HCT116 (cell line): Measurements from ENCODE around the gene UAP1. TPM values are rescaled to one million over a fixed set of nuclear protein-coding genes. Genes with fewer than 3 reads are reported as not detected.

ENCODE experiments used
- ATAC-seq: fragments of 200-7000 bp; cut with Tn5 transposase; 2 replicates; pipeline ENCODE4 v1.9.1; 2020; ENCODE audit warnings: mild to moderate bottlenecking, moderate library complexity
- BruUV-seq: library from RNA; stranded (reverse); fragments of 400-500 nt; replicated peaks from 2 replicates; lab custom pipeline; 2021; lab: Mats Ljungman, UMichigan
- CTCF ChIA-PET: fragments of 300-600 bp; sonication (Branson Sonifier 250); formaldehyde crosslinking; loops from one replicate; lab custom pipeline; 2021; ENCODE audit warnings: antibody characterized with exemption; lab: Charles Lee
- POLR2A ChIA-PET: fragments of 300-600, 350-600 bp; sonication (Branson Sonifier 250); formaldehyde crosslinking; loops from one replicate; lab custom pipeline; 2021; ENCODE audit warnings: antibody characterized with exemption; lab: Charles Lee
- RAD21 ChIA-PET, 2 experiments: fragments of 300-600 bp; sonication (Branson Sonifier 250); formaldehyde crosslinking; loops; one replicate each; lab custom pipeline; 2023; ENCODE audit warnings: low total read pairs in 2 of 2; ENCODE audit not compliant: uncharacterized antibody in 2 of 2, unreplicated experiment in 2 of 2, low non-redundant PET in 1 of 2; lab: Charles Lee
- DNase-seq: peaks from one replicate; pipeline ENCODE4 v3.0.0-alpha.2; 2010; ENCODE audit warnings: low read depth, low spot score
- H2AFZ ChIP-seq: fragments of 200-600 bp; shearing (Covaris generic), sonication (generic); 2 replicates; pipeline ENCODE4 v1.6.1; 2017; ENCODE audit warnings: low read depth, mixed run types, mixed read lengths, antibody characterized with exemption, low read length; ENCODE audit not compliant: poor library complexity, severe bottlenecking
- H3K27ac ChIP-seq: 2 replicates; pipeline ENCODE4 v1.5.1; 2012; ENCODE audit warnings: low read depth, low read length
- H3K27me3 ChIP-seq: fragments of 200-600 bp; sonication (generic); 2 replicates; pipeline ENCODE4 v1.6.1; 2016; ENCODE audit warnings: mixed run types, low read length, mixed read lengths; ENCODE audit not compliant: insufficient read depth
- H3K36me3 ChIP-seq, 2 experiments: fragments of 200-500 bp in 1 of 2; fragments of 200-600 bp in 1 of 2; sonication (Bioruptor generic) in 1 of 2; sonication (generic) in 1 of 2; 2 replicates each; pipeline versions ENCODE4 v1.5.1 to v1.6.1; 2014 to 2016; ENCODE audit warnings: low read length in 2 of 2, inconsistent platforms in 1 of 2, mixed read lengths in 1 of 2, mixed run types in 1 of 2; ENCODE audit not compliant: insufficient read depth in 2 of 2, control insufficient read depth in 1 of 2
- H3K4me1 ChIP-seq, 2 experiments: fragments of 200-600 bp in 1 of 2; sonication (generic) in 1 of 2; 2 replicates each; pipeline versions ENCODE4 v1.5.1 to v1.6.1; 2012 to 2017; ENCODE audit warnings: low read length in 2 of 2, inconsistent platforms in 1 of 2, mild to moderate bottlenecking in 1 of 2, mixed read lengths in 1 of 2, mixed run types in 1 of 2, moderate library complexity in 1 of 2; ENCODE audit not compliant: insufficient read depth in 2 of 2, control insufficient read depth in 1 of 2
- H3K4me2 ChIP-seq: fragments of 200-600 bp; sonication (generic); 2 replicates; pipeline ENCODE4 v1.6.1; 2017; ENCODE audit warnings: mixed run types, low read length, mixed read lengths
- H3K4me3 ChIP-seq, 2 experiments: fragments of 200-600 bp in 1 of 2; sonication (generic) in 1 of 2; replicated peaks in 1 of 2; 2 replicates each; pipeline ENCODE4 v1.5.1; 2011 to 2016; ENCODE audit warnings: low read length in 2 of 2, control low read depth in 1 of 2, low read depth in 1 of 2, mild to moderate bottlenecking in 1 of 2, mixed read lengths in 1 of 2, mixed run types in 1 of 2
- H3K79me2 ChIP-seq: fragments of 200-600 bp; sonication (generic); 2 replicates; pipeline ENCODE4 v1.6.1; 2017; ENCODE audit warnings: mild to moderate bottlenecking, mixed run types, low read length, moderate library complexity, mixed read lengths; ENCODE audit not compliant: insufficient read depth
- H3K9ac ChIP-seq: fragments of 200-600 bp; sonication (generic); 2 replicates; pipeline ENCODE4 v1.6.1; 2016; ENCODE audit warnings: low read length, mixed read lengths
- H3K9me2 ChIP-seq: fragments of 200-600 bp; sonication (generic), shearing (Covaris generic); 2 replicates; pipeline ENCODE4 v1.6.1; 2017; ENCODE audit warnings: mixed run types, mild to moderate bottlenecking, moderate library complexity; ENCODE audit not compliant: insufficient read depth
- H3K9me3 ChIP-seq, 2 experiments: fragments of 200-500 bp in 1 of 2; fragments of 200-600 bp in 1 of 2; sonication (Bioruptor generic) in 1 of 2; sonication (generic) in 1 of 2; 2 replicates each; pipeline ENCODE4 v1.6.1; 2014 to 2017; ENCODE audit warnings: low read length in 2 of 2, mixed read lengths in 2 of 2, inconsistent platforms in 1 of 2, low read depth in 1 of 2, mild to moderate bottlenecking in 1 of 2, mixed run types in 1 of 2, moderate library complexity in 1 of 2; ENCODE audit not compliant: control insufficient read depth in 1 of 2, insufficient read depth in 1 of 2
- H4K20me1 ChIP-seq: fragments of 200-600 bp; sonication (generic), shearing (Covaris generic); 2 replicates; pipeline ENCODE4 v1.6.1; 2017; ENCODE audit warnings: mixed run types, mild to moderate bottlenecking, moderate library complexity; ENCODE audit not compliant: insufficient read depth
- EGR1 ChIP-seq: IDR thresholded peaks from 2 replicates; pipeline ENCODE4 v1.6.1; 2012; ENCODE audit warnings: low read depth
- POLR2A ChIP-seq: IDR thresholded peaks from 2 replicates; pipeline ENCODE4 v1.7.0; 2011; ENCODE audit warnings: borderline replicate concordance; ENCODE audit not compliant: insufficient read depth, insufficient read length; ENCODE audit errors: extremely low read depth
- SIN3A ChIP-seq: IDR thresholded peaks from 2 replicates; pipeline ENCODE4 v1.6.1; 2012; ENCODE audit warnings: low read depth
- TCF7L2 ChIP-seq: IDR thresholded peaks from 2 replicates; pipeline ENCODE4 v1.7.0; 2011; ENCODE audit warnings: borderline replicate concordance, inconsistent platforms; ENCODE audit not compliant: insufficient read depth, insufficient read length; ENCODE audit errors: extremely low read depth
- YY1 ChIP-seq: IDR thresholded peaks from 2 replicates; pipeline ENCODE4 v1.6.1; 2011; ENCODE audit warnings: low read length, low read depth, moderate library complexity, mild to moderate bottlenecking; ENCODE audit not compliant: insufficient replicate concordance; ENCODE audit errors: extremely low read depth
- ZFX ChIP-seq: fragments of 450-650 bp; IDR thresholded peaks from 2 replicates; pipeline ENCODE4 v1.6.1; 2017
- intact Hi-C: fragments of 100-400 bp; cut with micrococcal nuclease; formaldehyde crosslinking; loops from 2 replicates; pipeline ENCODE4 v1.10.0; 2022
- total RNA-seq: library from RNA; stranded (reverse); gene quantifications from one replicate; pipeline ENCODE4 v1.2.1, GENCODE V29; 2021; ENCODE audit not compliant: unreplicated experiment
- TF ChIP-seq, protein P1 (sequence below): IDR thresholded peaks from 2 replicates; pipeline ENCODE4 v1.6.1; 2012; ENCODE audit warnings: low read depth
- TF ChIP-seq, protein P2 (sequence below), 3 experiments: fragments of 200-600 bp in 1 of 3; sonication (generic) in 1 of 3; IDR thresholded peaks in 2 of 3; conservative IDR thresholded peaks in 1 of 3; 2 replicates each; pipeline ENCODE4 v1.5.1; 2012 to 2017; ENCODE audit warnings: low read depth in 2 of 3, low read length in 2 of 3, antibody characterized with exemption in 1 of 3, borderline replicate concordance in 1 of 3, control low read depth in 1 of 3, mild to moderate bottlenecking in 1 of 3, mixed read lengths in 1 of 3, mixed run types in 1 of 3, moderate library complexity in 1 of 3; ENCODE audit not compliant: insufficient read depth in 1 of 3
- TF ChIP-seq, protein P3 (sequence below): IDR thresholded peaks from 2 replicates; pipeline ENCODE4 v1.6.1; 2011; ENCODE audit warnings: mild to moderate bottlenecking, low read length, moderate library complexity; ENCODE audit not compliant: insufficient replicate concordance; ENCODE audit errors: extremely low read depth
- TF ChIP-seq, protein P4 (sequence below): IDR thresholded peaks from 2 replicates; pipeline ENCODE4 v1.6.1; 2012

Gene UAP1
- total RNA-seq, 1 experiment from 2014 or later = 51.4 TPM

DNA sequence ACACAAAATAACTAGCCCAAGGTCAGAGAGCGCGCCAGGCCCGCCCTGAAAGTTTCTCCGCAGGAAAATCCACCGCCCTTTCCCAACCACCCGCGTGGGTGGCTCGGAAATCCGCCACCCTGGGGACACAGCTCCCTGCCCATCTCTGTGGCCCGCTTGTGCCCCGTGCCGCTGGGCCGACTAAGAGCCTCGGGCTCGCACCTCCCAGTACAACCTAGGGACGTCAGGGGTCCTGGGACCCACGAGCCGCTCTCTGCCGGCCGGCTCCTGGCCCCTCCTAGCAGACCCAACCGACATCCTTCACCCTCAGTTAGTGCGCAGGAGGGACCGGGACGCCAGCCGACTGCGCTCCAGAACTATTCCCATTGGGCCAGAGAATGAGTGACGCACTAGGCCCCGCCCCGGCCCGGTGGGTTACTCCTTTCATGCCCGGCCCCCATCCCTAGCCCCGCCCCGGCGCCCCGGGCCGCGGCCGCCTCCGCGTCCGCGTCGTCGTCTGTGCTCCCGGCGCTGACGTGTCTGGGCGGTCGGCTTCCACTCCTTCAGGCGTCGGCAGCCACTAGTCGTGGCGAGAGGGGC lies 396 bp upstream of the UAP1 start (continued):
- TF ChIP-seq, protein P1, sequence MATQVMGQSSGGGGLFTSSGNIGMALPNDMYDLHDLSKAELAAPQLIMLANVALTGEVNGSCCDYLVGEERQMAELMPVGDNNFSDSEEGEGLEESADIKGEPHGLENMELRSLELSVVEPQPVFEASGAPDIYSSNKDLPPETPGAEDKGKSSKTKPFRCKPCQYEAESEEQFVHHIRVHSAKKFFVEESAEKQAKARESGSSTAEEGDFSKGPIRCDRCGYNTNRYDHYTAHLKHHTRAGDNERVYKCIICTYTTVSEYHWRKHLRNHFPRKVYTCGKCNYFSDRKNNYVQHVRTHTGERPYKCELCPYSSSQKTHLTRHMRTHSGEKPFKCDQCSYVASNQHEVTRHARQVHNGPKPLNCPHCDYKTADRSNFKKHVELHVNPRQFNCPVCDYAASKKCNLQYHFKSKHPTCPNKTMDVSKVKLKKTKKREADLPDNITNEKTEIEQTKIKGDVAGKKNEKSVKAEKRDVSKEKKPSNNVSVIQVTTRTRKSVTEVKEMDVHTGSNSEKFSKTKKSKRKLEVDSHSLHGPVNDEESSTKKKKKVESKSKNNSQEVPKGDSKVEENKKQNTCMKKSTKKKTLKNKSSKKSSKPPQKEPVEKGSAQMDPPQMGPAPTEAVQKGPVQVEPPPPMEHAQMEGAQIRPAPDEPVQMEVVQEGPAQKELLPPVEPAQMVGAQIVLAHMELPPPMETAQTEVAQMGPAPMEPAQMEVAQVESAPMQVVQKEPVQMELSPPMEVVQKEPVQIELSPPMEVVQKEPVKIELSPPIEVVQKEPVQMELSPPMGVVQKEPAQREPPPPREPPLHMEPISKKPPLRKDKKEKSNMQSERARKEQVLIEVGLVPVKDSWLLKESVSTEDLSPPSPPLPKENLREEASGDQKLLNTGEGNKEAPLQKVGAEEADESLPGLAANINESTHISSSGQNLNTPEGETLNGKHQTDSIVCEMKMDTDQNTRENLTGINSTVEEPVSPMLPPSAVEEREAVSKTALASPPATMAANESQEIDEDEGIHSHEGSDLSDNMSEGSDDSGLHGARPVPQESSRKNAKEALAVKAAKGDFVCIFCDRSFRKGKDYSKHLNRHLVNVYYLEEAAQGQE = no peak
- TF ChIP-seq SIN3A = peak; percentile 64
- TF ChIP-seq, all 23 proteins: peak for 5

DNA sequence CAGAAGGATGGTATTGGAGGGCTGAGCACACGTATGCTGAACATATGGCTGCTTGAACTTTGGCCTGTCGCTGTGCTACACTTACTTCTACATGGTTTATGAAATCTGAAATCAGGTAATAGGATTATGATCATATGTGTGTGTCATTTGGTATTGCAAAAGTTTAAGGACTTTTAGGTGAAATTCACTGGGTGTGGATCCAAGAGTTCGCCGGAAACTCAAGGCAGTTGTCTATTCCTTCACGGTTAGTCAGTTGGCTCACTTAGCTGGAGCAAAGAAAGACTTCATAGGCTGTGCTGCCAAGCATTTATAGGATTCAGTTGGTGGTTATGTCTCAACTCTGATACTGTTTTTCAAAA lies 927 bp downstream of the UAP1 start:
- H3K27ac ChIP-seq = no peak overlapping the region
- peak overlapping the region; percentile 95 for H3K4me2 ChIP-seq
- CTCF ChIA-PET = no interaction called here
- H3K9me3 ChIP-seq = no peaks in the 10 kb centered on the region
- H3K79me2 ChIP-seq = peaks cover 56% of the 10 kb centered on the region
- RAD21 ChIA-PET = no interaction called here
- peaks cover 3% of the 10 kb centered on the region; the same call in 1 of the 2 replicates for H4K20me1 ChIP-seq
- BruUV-seq = TSS peak; percentile 66
- ATAC-seq = no peak
- TF ChIP-seq SIN3A = no peak
- no peak for TF ChIP-seq EGR1
- TF ChIP-seq POLR2A = no peak
- no peak for TF ChIP-seq TCF7L2
- TF ChIP-seq YY1 = no peak
- TF ChIP-seq, protein P2, sequence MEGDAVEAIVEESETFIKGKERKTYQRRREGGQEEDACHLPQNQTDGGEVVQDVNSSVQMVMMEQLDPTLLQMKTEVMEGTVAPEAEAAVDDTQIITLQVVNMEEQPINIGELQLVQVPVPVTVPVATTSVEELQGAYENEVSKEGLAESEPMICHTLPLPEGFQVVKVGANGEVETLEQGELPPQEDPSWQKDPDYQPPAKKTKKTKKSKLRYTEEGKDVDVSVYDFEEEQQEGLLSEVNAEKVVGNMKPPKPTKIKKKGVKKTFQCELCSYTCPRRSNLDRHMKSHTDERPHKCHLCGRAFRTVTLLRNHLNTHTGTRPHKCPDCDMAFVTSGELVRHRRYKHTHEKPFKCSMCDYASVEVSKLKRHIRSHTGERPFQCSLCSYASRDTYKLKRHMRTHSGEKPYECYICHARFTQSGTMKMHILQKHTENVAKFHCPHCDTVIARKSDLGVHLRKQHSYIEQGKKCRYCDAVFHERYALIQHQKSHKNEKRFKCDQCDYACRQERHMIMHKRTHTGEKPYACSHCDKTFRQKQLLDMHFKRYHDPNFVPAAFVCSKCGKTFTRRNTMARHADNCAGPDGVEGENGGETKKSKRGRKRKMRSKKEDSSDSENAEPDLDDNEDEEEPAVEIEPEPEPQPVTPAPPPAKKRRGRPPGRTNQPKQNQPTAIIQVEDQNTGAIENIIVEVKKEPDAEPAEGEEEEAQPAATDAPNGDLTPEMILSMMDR (IDR thresholded peaks at IDR 0.05 in 2 of 3, conservative IDR thresholded peaks at IDR 0.05 in 1 of 3; ENCODE audit: borderline replicate concordance in 1 of 3, insufficient read depth in 1 of 3, low read depth in 2 of 3, low read length in 2 of 3) = no peak
- TF ChIP-seq ZFX = no peak
- TF ChIP-seq, protein P3, sequence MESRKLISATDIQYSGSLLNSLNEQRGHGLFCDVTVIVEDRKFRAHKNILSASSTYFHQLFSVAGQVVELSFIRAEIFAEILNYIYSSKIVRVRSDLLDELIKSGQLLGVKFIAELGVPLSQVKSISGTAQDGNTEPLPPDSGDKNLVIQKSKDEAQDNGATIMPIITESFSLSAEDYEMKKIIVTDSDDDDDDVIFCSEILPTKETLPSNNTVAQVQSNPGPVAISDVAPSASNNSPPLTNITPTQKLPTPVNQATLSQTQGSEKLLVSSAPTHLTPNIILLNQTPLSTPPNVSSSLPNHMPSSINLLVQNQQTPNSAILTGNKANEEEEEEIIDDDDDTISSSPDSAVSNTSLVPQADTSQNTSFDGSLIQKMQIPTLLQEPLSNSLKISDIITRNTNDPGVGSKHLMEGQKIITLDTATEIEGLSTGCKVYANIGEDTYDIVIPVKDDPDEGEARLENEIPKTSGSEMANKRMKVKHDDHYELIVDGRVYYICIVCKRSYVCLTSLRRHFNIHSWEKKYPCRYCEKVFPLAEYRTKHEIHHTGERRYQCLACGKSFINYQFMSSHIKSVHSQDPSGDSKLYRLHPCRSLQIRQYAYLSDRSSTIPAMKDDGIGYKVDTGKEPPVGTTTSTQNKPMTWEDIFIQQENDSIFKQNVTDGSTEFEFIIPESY = no peak
- TF ChIP-seq, protein P4, sequence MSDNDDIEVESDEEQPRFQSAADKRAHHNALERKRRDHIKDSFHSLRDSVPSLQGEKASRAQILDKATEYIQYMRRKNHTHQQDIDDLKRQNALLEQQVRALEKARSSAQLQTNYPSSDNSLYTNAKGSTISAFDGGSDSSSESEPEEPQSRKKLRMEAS = no peak
- TF ChIP-seq, all 23 proteins: peak for 0
- intact Hi-C loops = loop anchor here (10.0 kb wide), 1 partner anchor 208 kb away; no protein-coding TSS in a partner anchor
- Histone ChIP-seq H3K4me3 (peak overlapping the region; percentile 80 to 96), H3K36me3 (peaks cover 5% of the 10 kb centered on the region in 2 experiments; a peak in 2 of 4 replicates), H3K9me2 (no peaks in the 10 kb centered on the region), H3K4me1 (peaks cover 0 to 21% of the 10 kb centered on the region in 2 experiments; a peak in 3 of 4 replicates), H2AFZ (no peak overlapping the region), H3K27me3 (no peaks in the 10 kb centered on the region), H3K9ac (peak overlapping the region; percentile 91)
- no peak for DNase-seq
- POLR2A ChIA-PET = no interaction called here
